ENCODE measurements around the gene DMRTA2. TPM values are rescaled to one million over a fixed set of nuclear protein-coding genes. Genes with fewer than 3 reads are reported as not detected.

Gene DMRTA2
- total and polyA plus RNA-seq, 9 of the 15 experiments (the other 6 are each of a cell fraction or from before 2014, with no cell fraction given) = not detected

- TF ChIP-seq CLOCK (CRISPR knock-in tag; IDR thresholded peaks at IDR 0.05; ENCODE audit: borderline replicate concordance) = no peak
- TF ChIP-seq RFX7 (CRISPR knock-in tag; IDR thresholded peaks at IDR 0.05) = no peak
- TF ChIP-seq ZNF436 (CRISPR knock-in tag; IDR thresholded peaks at IDR 0.05) = no peak
- TF ChIP-seq HEY1 (CRISPR knock-in tag; IDR thresholded peaks at IDR 0.05; ENCODE audit: borderline replicate concordance) = no peak
- TF ChIP-seq ZBTB2 (IDR thresholded peaks at IDR 0.05) = no peak
Measured at GRCh38 chr1:50454911-50455310, 31.7 kb upstream of the DMRTA2 start (continued).

- 81% methylated on average over 7 of the region's 7 CpGs for WGBS (ENCODE audit: insufficient coverage, low coverage, missing lambda C conversion rate)
- in situ Hi-C loops (cut with MboI) (no loop called here), intact Hi-C loops (cut with micrococcal nuclease) (no loop called here)
- ChIA-PET POLR2A (no interaction called here), CTCF (ENCODE audit: low intra/inter-chr PET ratio) (no interaction called here)
- Histone ChIP-seq H2AFZ (ENCODE audit: low read depth, low read length) (no peak overlapping the region), H3K9me1 (ENCODE audit: control insufficient read depth, insufficient read depth, low read length) (no peaks in the 10 kb centered on the region), H3K27me3 (ENCODE audit: control insufficient read depth in 2 of 2, insufficient read depth in 2 of 2, low read length in 2 of 2) (no peaks in the 10 kb centered on the region), H3K9me3 (replicated peaks; ENCODE audit: control insufficient read depth, insufficient read depth, low read depth, low read length) (no peaks in the 10 kb centered on the region), H4K20me1 (replicated peaks; ENCODE audit: control insufficient read depth, insufficient read depth, low read length) (no peaks in the 10 kb centered on the region), H3K4me1 (replicated peaks in 1 of 2; ENCODE audit: control insufficient read depth in 2 of 2, insufficient read depth in 2 of 2, low read length in 2 of 2) (no peaks in the 10 kb centered on the region), H3K36me3 (ENCODE audit: control insufficient read depth, insufficient read depth, low read length) (peaks cover 38% of the 10 kb centered on the region), H3K9ac (ENCODE audit: insufficient read depth in 1 of 2, low read depth in 2 of 2, low read length in 2 of 2) (no peak overlapping the region), H3K4me2 (ENCODE audit: insufficient read depth, low read length) (no peak overlapping the region), H3K27ac (ENCODE audit: extremely low read depth, low read depth, low read length) (no peak overlapping the region), H3K79me2 (ENCODE audit: control insufficient read depth, insufficient read depth, low read length) (no peaks in the 10 kb centered on the region), H3K4me3 (no peak overlapping the region)
- no peak for DNase-seq (ENCODE audit: extremely low read depth in 1 of 4, low spot score in 3 of 4)
- no peak for FAIRE-seq
- TF ChIP-seq E4F1 (CRISPR knock-in tag; IDR thresholded peaks at IDR 0.05; ENCODE audit: borderline replicate concordance) (no peak), ZNF584 (CRISPR knock-in tag; IDR thresholded peaks at IDR 0.05; ENCODE audit: low read depth) (no peak), GATA2 (CRISPR knock-in tag; IDR thresholded peaks at IDR 0.05) (no peak)
- ATAC-seq = no peak
- no TSS peak for BruUV-seq (replicated peaks)
Measured at GRCh38 chr1:50453266-50453665, 30.0 kb upstream of the DMRTA2 start.
